T-helper 1 cell treated with Interleukin-12 subunit alpha and Interleukin-12 subunit beta and Interleukin-4 antibody, amounts not matched to agents 30 μg/mL and 1 μg/mL, for 36 hours (primary cell): ENCODE results near the gene PAK1.
A peak's percentile ranks its signal among the peaks of the same experiment; 100 is the strongest.

ENCODE experiments used
- H3K27ac Mint-ChIP-seq: one replicate; pipeline ENCODE4 v1.8.0; 2021; ENCODE audit warnings: mild to moderate bottlenecking, mixed read lengths
- H3K27me3 Mint-ChIP-seq: one replicate; pipeline ENCODE4 v1.8.0; 2021; ENCODE audit warnings: low read depth, mixed read lengths
- H3K36me3 Mint-ChIP-seq: one replicate; pipeline ENCODE4 v1.8.0; 2021; ENCODE audit warnings: low read depth, mixed read lengths
- H3K4me1 Mint-ChIP-seq: one replicate; pipeline ENCODE4 v1.8.0; 2021; ENCODE audit warnings: low read depth, mixed read lengths
- H3K4me3 Mint-ChIP-seq: one replicate; pipeline ENCODE4 v1.8.0; 2021; ENCODE audit warnings: mild to moderate bottlenecking, moderate library complexity, mixed read lengths
- H3K9me3 Mint-ChIP-seq: one replicate; pipeline ENCODE4 v1.8.0; 2021; ENCODE audit warnings: mixed read lengths

PAK1 gene

GRCh38 chr11:77467233-77467632, 6.7 kb downstream of the PAK1 start:
- no peaks in the 10 kb centered on the region for H3K9me3 Mint-ChIP-seq
- H3K27me3 Mint-ChIP-seq, result peaks cover 40% of the 10 kb centered on the region
- H3K36me3 Mint-ChIP-seq, result no peaks in the 10 kb centered on the region
- H3K4me1 Mint-ChIP-seq, result peaks cover 10% of the 10 kb centered on the region
- H3K4me3 Mint-ChIP-seq, result no peak overlapping the region
- no peak overlapping the region for H3K27ac Mint-ChIP-seq

- Mint-ChIP-seq H3K27me3 (peaks cover 35% of the 10 kb centered on the region), H3K9me3 (no peaks in the 10 kb centered on the region), H3K4me1 (no peaks in the 10 kb centered on the region), H3K36me3 (peaks cover 2% of the 10 kb centered on the region), H3K4me3 (no peak overlapping the region), H3K27ac (no peak overlapping the region)
Measured at GRCh38 chr11:77457340-77457739, 16.6 kb downstream of the PAK1 start.

GRCh38 chr11:77455740-77456139, 18.2 kb downstream of the PAK1 start:
- Mint-ChIP-seq H3K4me3 (no peak overlapping the region), H3K9me3 (no peaks in the 10 kb centered on the region), H3K36me3 (peaks cover 2% of the 10 kb centered on the region), H3K4me1 (no peaks in the 10 kb centered on the region), H3K27ac (no peak overlapping the region), H3K27me3 (peaks cover 35% of the 10 kb centered on the region)

DNA sequence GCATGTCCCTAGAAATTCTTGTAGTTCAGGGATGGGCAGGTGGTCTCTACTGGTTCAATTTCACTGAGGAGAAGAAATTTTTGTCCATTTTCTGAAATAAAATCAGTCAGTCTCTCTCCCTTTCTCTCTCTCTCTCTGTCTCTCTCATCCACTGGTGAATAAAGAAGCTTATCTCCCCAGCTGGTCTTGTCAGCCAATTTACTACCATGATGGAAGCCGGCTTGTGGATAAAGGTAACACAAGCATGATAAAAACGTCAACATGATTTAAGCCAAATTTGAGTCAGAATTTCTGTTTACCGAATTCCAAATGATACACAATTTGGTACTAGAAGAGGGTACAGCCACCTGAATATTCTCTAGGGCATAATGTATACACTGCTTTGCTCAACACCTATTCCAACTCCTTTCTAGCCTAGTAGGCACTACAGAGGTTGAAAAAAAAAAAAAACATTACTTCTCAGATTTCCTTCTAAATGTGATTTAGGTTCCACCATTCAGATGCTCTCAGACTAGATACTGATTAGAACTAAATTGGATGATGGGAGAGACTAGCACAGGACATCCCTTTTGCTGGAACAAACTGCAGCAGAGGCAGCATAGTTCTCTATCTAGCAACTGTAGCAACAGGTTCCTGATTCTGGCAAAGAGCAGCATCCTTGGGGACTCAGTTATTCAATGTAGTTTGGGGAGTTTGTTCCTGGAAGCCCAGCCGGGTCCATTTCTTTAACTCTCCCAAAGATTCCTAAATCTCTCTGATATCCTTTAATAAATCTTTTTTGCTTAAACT, 18.8 kb downstream of the PAK1 start:
- peaks cover 3% of the 10 kb centered on the region for H3K4me1 Mint-ChIP-seq
- H3K9me3 Mint-ChIP-seq, result no peaks in the 10 kb centered on the region
- H3K27ac Mint-ChIP-seq, result no peak overlapping the region
- peaks cover 28% of the 10 kb centered on the region for H3K27me3 Mint-ChIP-seq
- H3K36me3 Mint-ChIP-seq, result peaks cover 2% of the 10 kb centered on the region
- no peak overlapping the region for H3K4me3 Mint-ChIP-seq

DNA sequence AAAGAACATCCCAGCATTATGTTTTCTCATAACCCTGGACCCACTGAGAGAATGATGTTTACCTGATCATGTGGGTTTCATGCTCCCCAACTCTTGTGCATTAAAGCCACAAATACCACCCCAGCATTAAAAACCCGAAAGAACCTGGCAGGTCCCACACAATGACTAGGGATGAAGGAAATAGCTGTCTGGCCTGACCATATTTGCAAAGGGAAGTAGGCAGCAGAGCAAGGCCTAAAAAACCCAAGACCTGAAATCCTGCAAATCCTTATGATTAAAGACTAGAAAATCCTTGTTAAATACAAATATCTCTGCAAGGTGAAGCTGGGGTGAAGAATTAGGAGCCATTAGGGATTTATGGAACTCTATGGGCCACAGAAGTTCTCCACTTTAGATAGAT, 23.7 kb downstream of the PAK1 start:
- Mint-ChIP-seq H3K9me3 (no peaks in the 10 kb centered on the region), H3K27me3 (peaks cover 8% of the 10 kb centered on the region), H3K4me1 (peaks cover 24% of the 10 kb centered on the region), H3K4me3 (no peak overlapping the region), H3K27ac (no peak overlapping the region), H3K36me3 (peaks cover 2% of the 10 kb centered on the region)

DNA sequence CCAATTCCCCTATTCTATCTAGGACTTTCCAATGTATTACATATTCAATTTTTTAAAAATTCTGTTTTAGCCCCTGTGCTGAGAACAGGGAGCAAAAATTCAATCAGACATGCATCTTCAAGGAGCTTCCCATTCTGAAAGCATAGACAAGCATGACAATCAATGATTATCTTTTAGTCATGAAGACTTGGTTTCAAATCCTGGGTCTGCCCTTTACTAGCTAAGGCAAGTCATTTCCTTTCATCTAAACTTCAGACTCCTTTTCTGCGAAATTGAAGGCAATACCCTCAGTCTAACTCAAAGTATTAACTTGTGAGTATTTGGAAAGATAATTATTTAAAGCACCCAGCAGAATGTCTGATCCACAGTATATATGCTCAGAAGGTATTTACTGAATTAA, 24.1 kb downstream of the PAK1 start:
- no peaks in the 10 kb centered on the region for H3K9me3 Mint-ChIP-seq
- H3K27ac Mint-ChIP-seq, result no peak overlapping the region
- H3K36me3 Mint-ChIP-seq, result no peaks in the 10 kb centered on the region
- peaks cover 24% of the 10 kb centered on the region for H3K4me1 Mint-ChIP-seq
- H3K4me3 Mint-ChIP-seq, result no peak overlapping the region
- peaks cover 4% of the 10 kb centered on the region for H3K27me3 Mint-ChIP-seq

GRCh38 chr11:77449060-77449521, 24.8 kb downstream of the PAK1 start:
- no peaks in the 10 kb centered on the region for H3K9me3 Mint-ChIP-seq
- H3K4me3 Mint-ChIP-seq, result peak overlapping the region; percentile 35
- peaks cover under 1% of the 10 kb centered on the region for H3K27me3 Mint-ChIP-seq
- H3K36me3 Mint-ChIP-seq, result no peaks in the 10 kb centered on the region
- peaks cover 24% of the 10 kb centered on the region for H3K4me1 Mint-ChIP-seq
- peak overlapping the region; percentile 54 for H3K27ac Mint-ChIP-seq

DNA sequence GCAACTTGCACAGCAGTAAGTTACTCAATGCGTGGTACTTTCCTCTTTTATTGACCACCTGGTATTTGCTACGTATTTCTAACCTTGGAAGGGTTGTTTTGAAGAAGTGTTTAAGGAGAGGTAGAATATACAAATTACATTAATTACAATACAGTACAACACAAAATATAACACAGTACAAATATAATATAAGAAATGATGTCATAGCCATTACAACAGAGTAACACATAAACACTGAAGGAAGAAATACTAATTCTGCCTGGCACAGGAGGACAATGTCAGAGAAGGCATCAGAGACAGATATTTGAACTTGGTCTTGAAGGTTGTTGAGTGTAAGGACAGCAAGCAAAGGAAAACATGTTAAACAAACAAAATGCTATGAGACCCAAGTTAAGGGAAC, 25.6 kb downstream of the PAK1 start:
- Mint-ChIP-seq H3K27ac (no peak overlapping the region), H3K4me1 (peaks cover 24% of the 10 kb centered on the region), H3K36me3 (no peaks in the 10 kb centered on the region), H3K9me3 (no peaks in the 10 kb centered on the region), H3K27me3 (no peaks in the 10 kb centered on the region), H3K4me3 (no peak overlapping the region)

- Mint-ChIP-seq H3K9me3 (no peaks in the 10 kb centered on the region), H3K4me3 (no peak overlapping the region), H3K27ac (no peak overlapping the region), H3K27me3 (no peaks in the 10 kb centered on the region), H3K36me3 (no peaks in the 10 kb centered on the region), H3K4me1 (peaks cover 26% of the 10 kb centered on the region)
Measured at GRCh38 chr11:77446911-77447629, 26.8 kb downstream of the PAK1 start.

DNA sequence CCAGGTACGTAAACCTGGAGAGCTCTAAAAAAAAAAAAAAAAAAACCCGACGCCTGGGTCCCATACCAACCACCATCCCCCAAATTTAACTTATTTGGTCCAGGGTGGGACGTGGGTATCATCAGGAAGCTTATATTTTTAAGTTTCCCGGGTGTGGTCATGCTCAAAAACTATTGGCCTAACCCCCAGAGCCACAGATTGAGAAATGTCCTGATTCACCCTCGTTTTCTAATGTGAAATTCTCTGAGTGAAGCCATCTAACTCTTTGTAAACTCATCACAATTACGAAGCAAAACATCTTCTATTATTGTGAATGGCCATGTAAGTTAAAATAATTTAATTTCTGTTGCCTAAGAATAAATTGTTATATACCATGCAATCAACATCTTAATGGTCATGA, 29.6 kb downstream of the PAK1 start:
- no peak overlapping the region for H3K4me3 Mint-ChIP-seq
- no peaks in the 10 kb centered on the region for H3K27me3 Mint-ChIP-seq
- H3K4me1 Mint-ChIP-seq, result peaks cover 17% of the 10 kb centered on the region
- H3K9me3 Mint-ChIP-seq, result no peaks in the 10 kb centered on the region
- H3K27ac Mint-ChIP-seq, result no peak overlapping the region
- no peaks in the 10 kb centered on the region for H3K36me3 Mint-ChIP-seq

- Mint-ChIP-seq H3K27me3 (peaks cover 6% of the 10 kb centered on the region), H3K4me1 (peaks cover 7% of the 10 kb centered on the region), H3K4me3 (no peak overlapping the region), H3K27ac (no peak overlapping the region), H3K9me3 (no peaks in the 10 kb centered on the region), H3K36me3 (no peaks in the 10 kb centered on the region)
Measured at GRCh38 chr11:77442394-77443053, 31.4 kb downstream of the PAK1 start.

DNA sequence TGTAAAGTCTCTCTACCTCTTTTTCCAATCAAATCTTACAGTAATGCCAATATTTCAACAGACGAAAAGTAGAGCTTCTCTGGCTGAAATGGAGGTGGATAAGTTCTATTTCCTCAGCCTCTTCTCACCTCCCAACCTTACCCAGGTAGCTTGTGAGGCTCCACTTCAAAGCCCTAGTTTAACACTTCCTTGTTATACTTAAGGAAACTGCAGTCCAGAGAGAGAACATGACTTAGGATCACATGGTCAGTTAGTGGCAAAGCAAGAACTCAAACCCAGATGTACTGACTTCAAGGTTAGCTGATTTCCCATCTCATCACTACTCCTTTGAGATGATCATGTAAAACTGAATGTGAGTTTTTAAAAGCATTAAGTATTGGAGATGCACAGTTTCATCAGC, 32.5 kb downstream of the PAK1 start:
- H3K36me3 Mint-ChIP-seq, result no peaks in the 10 kb centered on the region
- peaks cover 4% of the 10 kb centered on the region for H3K4me1 Mint-ChIP-seq
- no peak overlapping the region for H3K4me3 Mint-ChIP-seq
- H3K9me3 Mint-ChIP-seq, result no peaks in the 10 kb centered on the region
- H3K27me3 Mint-ChIP-seq, result peaks cover 6% of the 10 kb centered on the region
- H3K27ac Mint-ChIP-seq, result no peak overlapping the region

GRCh38 chr11:77440678-77441077, 33.2 kb downstream of the PAK1 start:
- Mint-ChIP-seq H3K36me3 (no peaks in the 10 kb centered on the region), H3K9me3 (no peaks in the 10 kb centered on the region), H3K27ac (no peak overlapping the region), H3K4me1 (peaks cover 2% of the 10 kb centered on the region), H3K27me3 (peaks cover 6% of the 10 kb centered on the region), H3K4me3 (no peak overlapping the region)

DNA sequence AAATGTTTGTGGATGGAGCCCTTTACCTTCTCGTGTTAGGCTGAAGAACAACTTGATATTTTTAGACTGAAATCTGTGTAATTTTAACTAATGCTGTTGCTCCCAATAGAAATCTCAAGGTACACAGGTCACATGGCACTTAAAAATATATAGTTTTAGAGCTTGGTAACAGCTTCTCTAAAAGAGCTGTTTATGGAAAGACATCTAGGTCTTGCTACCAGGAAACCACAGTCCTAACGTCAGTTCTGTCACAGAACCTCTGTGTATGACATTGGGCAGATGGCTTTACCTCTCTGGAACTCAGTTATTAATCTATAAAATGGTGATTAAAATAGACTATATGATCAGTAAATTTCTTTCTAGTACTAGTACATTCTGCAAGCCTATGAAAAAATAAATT, 35.4 kb downstream of the PAK1 start:
- Mint-ChIP-seq H3K4me3 (no peak overlapping the region), H3K4me1 (peaks cover 2% of the 10 kb centered on the region), H3K27ac (no peak overlapping the region), H3K27me3 (peaks cover 6% of the 10 kb centered on the region), H3K9me3 (no peaks in the 10 kb centered on the region), H3K36me3 (no peaks in the 10 kb centered on the region)

- Mint-ChIP-seq H3K27ac (no peak overlapping the region), H3K9me3 (no peaks in the 10 kb centered on the region), H3K4me3 (no peak overlapping the region), H3K27me3 (peaks cover 12% of the 10 kb centered on the region), H3K4me1 (no peaks in the 10 kb centered on the region), H3K36me3 (no peaks in the 10 kb centered on the region)
Measured at GRCh38 chr11:77436969-77437368, 36.9 kb downstream of the PAK1 start.
